ENCODE measurements around the gene TBC1D22A. TPM values are rescaled to one million over a fixed set of nuclear protein-coding genes. Genes with fewer than 3 reads are reported as not detected.

TBC1D22A gene
- total and polyA plus RNA-seq, 4 experiments from 2014 or later = 20.6 to 49.2 (median 36.7) TPM

- Histone ChIP-seq H3K27ac (ENCODE audit: low read depth, low read length) (no peak overlapping the region), H3K36me3 (ENCODE audit: insufficient read depth, low read length) (peaks cover 6% of the 10 kb centered on the region), H3K4me1 (ENCODE audit: insufficient read depth, low read length) (no peaks in the 10 kb centered on the region), H3K4me3 (ENCODE audit: low read length in 2 of 2) (no peak overlapping the region), H3K27me3 (ENCODE audit: insufficient read depth, low read length) (no peaks in the 10 kb centered on the region), H3K9me3 (ENCODE audit: control insufficient read depth in 1 of 2, low read length in 2 of 2) (no peaks in the 10 kb centered on the region)
- intact Hi-C loops (cut with micrococcal nuclease) = no loop called here
- Mint-ChIP-seq H3K36me3 (peaks cover 32 to 55% of the 10 kb centered on the region in 2 donors), H3K4me1 (peaks cover 39 to 82% (median 45%) of the 10 kb centered on the region in 4 donors), H3K27ac (peak overlapping the region in 3 of 7 donors; percentile 30 to 38 (median 37)), H3K9me3 (peaks cover 0 to 7% (median 0%) of the 10 kb centered on the region in 8 donors), H3K27me3 (no peaks in the 10 kb centered on the region), H3K4me3 (no peak overlapping the region)
- DNase-seq = no peak
- ChIA-PET POLR2A (ENCODE audit: partially characterized antibody) (no interaction called here), CTCF (ENCODE audit: partially characterized antibody) (no interaction called here)
Measured at GRCh38 chr22:46824344-46824909, 62.0 kb downstream of the TBC1D22A start.

- Histone ChIP-seq H3K36me3 (ENCODE audit: insufficient read depth, low read length) (peaks cover 6% of the 10 kb centered on the region), H3K27me3 (ENCODE audit: insufficient read depth, low read length) (no peaks in the 10 kb centered on the region), H3K27ac (ENCODE audit: low read depth, low read length) (no peak overlapping the region), H3K4me3 (ENCODE audit: low read length in 2 of 2) (no peak overlapping the region), H3K9me3 (ENCODE audit: control insufficient read depth in 1 of 2, low read length in 2 of 2) (no peaks in the 10 kb centered on the region), H3K4me1 (ENCODE audit: insufficient read depth, low read length) (no peaks in the 10 kb centered on the region)
- intact Hi-C loops (cut with micrococcal nuclease) = no loop called here
- Mint-ChIP-seq H3K27ac (peak overlapping the region in 2 of 7 donors; percentile 38 to 66), H3K4me3 (no peak overlapping the region), H3K9me3 (peaks cover 0 to 5% (median 0%) of the 10 kb centered on the region in 8 donors), H3K27me3 (no peaks in the 10 kb centered on the region), H3K36me3 (peaks cover 38 to 60% of the 10 kb centered on the region in 2 donors), H3K4me1 (peaks cover 35 to 76% (median 40%) of the 10 kb centered on the region in 4 donors)
- POLR2A ChIA-PET (ENCODE audit: partially characterized antibody) = no interaction called here
- no peak for DNase-seq
- CTCF ChIA-PET (ENCODE audit: partially characterized antibody) = no interaction called here
Measured at GRCh38 chr22:46824980-46825544, 62.6 kb downstream of the TBC1D22A start.

- intact Hi-C loops (cut with micrococcal nuclease) = no loop called here
- peaks cover 29 to 62% (median 30%) of the 10 kb centered on the region in 4 donors for H3K4me1 Mint-ChIP-seq
- CTCF ChIA-PET (ENCODE audit: partially characterized antibody) = interaction anchor here (1.0 to 1.5 kb wide), 2 partner anchors 9 to 23 kb away, joined by 3 to 8 read pairs; no protein-coding TSS in a partner anchor
Measured at GRCh38 chr22:46826438-46827135, 64.1 kb downstream of the TBC1D22A start.

GRCh38 chr22:46827136-46827780, 64.8 kb downstream of the TBC1D22A start:
- POLR2A ChIA-PET (ENCODE audit: partially characterized antibody) = no interaction called here

More at GRCh38 chr22:46826438-46827135, 64.1 kb downstream of the TBC1D22A start:
- no peaks in the 10 kb centered on the region for H3K9me3 ChIP-seq (ENCODE audit: control insufficient read depth in 1 of 2, low read length in 2 of 2)
- H3K27ac Mint-ChIP-seq = peak overlapping the region in 2 of 7 donors; percentile 15 to 68
- H3K4me3 ChIP-seq (ENCODE audit: low read length in 2 of 2) = no peak overlapping the region
- no peaks in the 10 kb centered on the region for H3K27me3 Mint-ChIP-seq
- no peak for DNase-seq
- H3K36me3 ChIP-seq (ENCODE audit: insufficient read depth, low read length) = peaks cover 6% of the 10 kb centered on the region
- POLR2A ChIA-PET (ENCODE audit: partially characterized antibody) = no interaction called here
- H3K27ac ChIP-seq (ENCODE audit: low read depth, low read length) = no peak overlapping the region
- peaks cover 0 to 1% (median 0%) of the 10 kb centered on the region in 8 donors for H3K9me3 Mint-ChIP-seq
- H3K36me3 Mint-ChIP-seq = peaks cover 42 to 55% of the 10 kb centered on the region in 2 donors
- H3K4me3 Mint-ChIP-seq = no peak overlapping the region
- H3K27me3 ChIP-seq (ENCODE audit: insufficient read depth, low read length) = no peaks in the 10 kb centered on the region
- no peaks in the 10 kb centered on the region for H3K4me1 ChIP-seq (ENCODE audit: insufficient read depth, low read length)

GRCh38 chr22:46827781-46828180, 65.3 kb downstream of the TBC1D22A start:
- no peak overlapping the region for H3K27ac ChIP-seq (ENCODE audit: low read depth, low read length)
- peaks cover 44 to 50% of the 10 kb centered on the region in 2 donors for H3K36me3 Mint-ChIP-seq
- no peak overlapping the region for H3K4me3 ChIP-seq (ENCODE audit: low read length in 2 of 2)
- intact Hi-C loops (cut with micrococcal nuclease) = no loop called here
- peaks cover 22 to 54% (median 27%) of the 10 kb centered on the region in 4 donors for H3K4me1 Mint-ChIP-seq
- no peaks in the 10 kb centered on the region for H3K9me3 Mint-ChIP-seq
- no peaks in the 10 kb centered on the region for H3K4me1 ChIP-seq (ENCODE audit: insufficient read depth, low read length)
- POLR2A ChIA-PET (ENCODE audit: partially characterized antibody) = no interaction called here
- H3K36me3 ChIP-seq (ENCODE audit: insufficient read depth, low read length) = peaks cover 6% of the 10 kb centered on the region
- CTCF ChIA-PET (ENCODE audit: partially characterized antibody) = interaction anchor here (1.5 kb wide), 1 partner anchor 24 kb away, joined by 8 read pairs; no protein-coding TSS in a partner anchor
- no peaks in the 10 kb centered on the region for H3K9me3 ChIP-seq (ENCODE audit: control insufficient read depth in 1 of 2, low read length in 2 of 2)
- no peak overlapping the region for H3K27ac Mint-ChIP-seq
- no peak overlapping the region for H3K4me3 Mint-ChIP-seq
- no peak for DNase-seq
- no peaks in the 10 kb centered on the region for H3K27me3 ChIP-seq (ENCODE audit: insufficient read depth, low read length)
- H3K27me3 Mint-ChIP-seq = no peaks in the 10 kb centered on the region

More at GRCh38 chr22:46827136-46827780, 64.8 kb downstream of the TBC1D22A start:
- Histone ChIP-seq H3K9me3 (ENCODE audit: control insufficient read depth in 1 of 2, low read length in 2 of 2) (no peaks in the 10 kb centered on the region), H3K4me1 (ENCODE audit: insufficient read depth, low read length) (no peaks in the 10 kb centered on the region), H3K36me3 (ENCODE audit: insufficient read depth, low read length) (peaks cover 6% of the 10 kb centered on the region), H3K4me3 (ENCODE audit: low read length in 2 of 2) (no peak overlapping the region), H3K27ac (ENCODE audit: low read depth, low read length) (no peak overlapping the region), H3K27me3 (ENCODE audit: insufficient read depth, low read length) (no peaks in the 10 kb centered on the region)
- Mint-ChIP-seq H3K36me3 (peaks cover 43 to 55% of the 10 kb centered on the region in 2 donors), H3K27ac (no peak overlapping the region), H3K4me3 (no peak overlapping the region), H3K27me3 (no peaks in the 10 kb centered on the region), H3K4me1 (peaks cover 23 to 60% (median 28%) of the 10 kb centered on the region in 4 donors), H3K9me3 (no peaks in the 10 kb centered on the region)
- no peak for DNase-seq
- CTCF ChIA-PET (ENCODE audit: partially characterized antibody) = interaction anchor here (1.0 to 1.5 kb wide), 2 partner anchors 9 to 24 kb away, joined by 3 to 8 read pairs; no protein-coding TSS in a partner anchor
- intact Hi-C loops (cut with micrococcal nuclease) = no loop called here

GRCh38 chr22:46828323-46828900, 66.0 kb downstream of the TBC1D22A start:
- peaks cover 48 to 55% of the 10 kb centered on the region in 2 donors for H3K36me3 Mint-ChIP-seq
- H3K27me3 ChIP-seq (ENCODE audit: insufficient read depth, low read length) = no peaks in the 10 kb centered on the region
- no peak overlapping the region for H3K27ac ChIP-seq (ENCODE audit: low read depth, low read length)
- H3K36me3 ChIP-seq (ENCODE audit: insufficient read depth, low read length) = peaks cover 3% of the 10 kb centered on the region
- no peak overlapping the region for H3K4me3 Mint-ChIP-seq
- POLR2A ChIA-PET (ENCODE audit: partially characterized antibody) = no interaction called here
- DNase-seq = no peak
- no peaks in the 10 kb centered on the region for H3K9me3 ChIP-seq (ENCODE audit: control insufficient read depth in 1 of 2, low read length in 2 of 2)
- CTCF ChIA-PET (ENCODE audit: partially characterized antibody) = no interaction called here
- intact Hi-C loops (cut with micrococcal nuclease) = no loop called here
- no peaks in the 10 kb centered on the region for H3K4me1 ChIP-seq (ENCODE audit: insufficient read depth, low read length)
- no peaks in the 10 kb centered on the region for H3K27me3 Mint-ChIP-seq
- H3K27ac Mint-ChIP-seq = peak overlapping the region in 3 of 7 donors; percentile 1 to 83 (median 10)
- H3K9me3 Mint-ChIP-seq = peaks cover 0 to 4% (median under 1%) of the 10 kb centered on the region in 8 donors
- H3K4me3 ChIP-seq (ENCODE audit: low read length in 2 of 2) = no peak overlapping the region
- H3K4me1 Mint-ChIP-seq = peaks cover 22 to 50% (median 27%) of the 10 kb centered on the region in 4 donors

Data from CD4-positive, alpha-beta memory T cell (primary cell).